ENCODE measurements around the gene ST6GALNAC3.
"Not testable (repeated sequence)": the region's sequence is repeated elsewhere in the genome, so short reads cannot be mapped to it uniquely, and the experiment has no call there.

The ST6GALNAC3 gene

DNA sequence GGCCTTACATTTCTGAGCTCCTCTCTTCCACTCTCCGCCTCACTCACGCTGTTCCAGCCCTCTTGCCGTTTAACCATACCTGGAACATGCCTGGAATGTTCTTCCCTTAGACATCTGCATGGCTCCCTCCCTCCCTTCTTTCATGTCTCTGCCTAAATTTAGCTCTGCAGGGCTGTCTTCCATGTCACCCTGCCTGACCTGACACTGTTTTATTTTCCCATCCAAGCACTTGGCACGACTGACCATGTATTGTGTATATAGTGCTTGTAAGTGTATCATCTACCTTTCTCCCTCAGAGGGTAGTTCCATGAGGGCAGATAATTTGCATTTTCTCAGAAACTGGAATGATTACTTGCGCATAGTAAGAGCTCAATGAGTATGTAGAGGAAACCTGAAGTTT is 47.3 kb downstream of the ST6GALNAC3 start:
- Histone ChIP-seq H3K36me3 (ENCODE audit: control insufficient read depth, insufficient read depth, low read length) (no peaks in the 10 kb centered on the region), H3K27me3 (ENCODE audit: control insufficient read depth, insufficient read depth, low read length, poor library complexity, severe bottlenecking) (no peaks in the 10 kb centered on the region), H3K4me1 (ENCODE audit: control insufficient read depth, insufficient read depth, low read length) (no peaks in the 10 kb centered on the region), H3K4me3 (ENCODE audit: insufficient read depth, low read depth, low read length) (no peak overlapping the region), H3K27ac (ENCODE audit: insufficient read depth, low read depth, low read length, poor library complexity, severe bottlenecking) (no peak overlapping the region), H3K9me3 (ENCODE audit: control insufficient read depth, low read length) (no peaks in the 10 kb centered on the region)
- WGBS, 2 experiments = 94 to 98% methylated on average over 4 to 5 of the region's 5 CpGs

DNA sequence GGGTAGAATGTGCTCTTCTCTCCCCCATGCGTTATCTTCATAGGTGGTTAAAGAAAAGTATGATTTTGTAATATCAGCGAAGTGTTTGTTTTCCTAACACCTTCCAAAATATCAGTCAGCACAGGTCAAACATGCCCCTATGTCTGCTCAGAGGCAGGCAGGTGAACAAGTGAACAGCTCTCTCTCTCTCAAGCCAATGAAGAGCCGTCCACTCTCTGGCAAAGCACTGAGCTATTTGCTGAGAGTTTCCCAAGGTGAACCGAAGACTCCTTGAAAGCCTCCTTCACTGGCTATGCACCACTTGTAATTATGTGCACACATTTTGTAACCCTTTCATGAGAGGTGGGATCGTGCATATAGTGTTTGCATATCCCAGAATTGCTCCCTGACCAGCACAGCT is 47.7 kb downstream of the ST6GALNAC3 start:
- no peaks in the 10 kb centered on the region for H3K4me1 ChIP-seq (ENCODE audit: control insufficient read depth, insufficient read depth, low read length)
- 98% methylated on average over 4 of the region's 5 CpGs for WGBS, 2 experiments

DNA sequence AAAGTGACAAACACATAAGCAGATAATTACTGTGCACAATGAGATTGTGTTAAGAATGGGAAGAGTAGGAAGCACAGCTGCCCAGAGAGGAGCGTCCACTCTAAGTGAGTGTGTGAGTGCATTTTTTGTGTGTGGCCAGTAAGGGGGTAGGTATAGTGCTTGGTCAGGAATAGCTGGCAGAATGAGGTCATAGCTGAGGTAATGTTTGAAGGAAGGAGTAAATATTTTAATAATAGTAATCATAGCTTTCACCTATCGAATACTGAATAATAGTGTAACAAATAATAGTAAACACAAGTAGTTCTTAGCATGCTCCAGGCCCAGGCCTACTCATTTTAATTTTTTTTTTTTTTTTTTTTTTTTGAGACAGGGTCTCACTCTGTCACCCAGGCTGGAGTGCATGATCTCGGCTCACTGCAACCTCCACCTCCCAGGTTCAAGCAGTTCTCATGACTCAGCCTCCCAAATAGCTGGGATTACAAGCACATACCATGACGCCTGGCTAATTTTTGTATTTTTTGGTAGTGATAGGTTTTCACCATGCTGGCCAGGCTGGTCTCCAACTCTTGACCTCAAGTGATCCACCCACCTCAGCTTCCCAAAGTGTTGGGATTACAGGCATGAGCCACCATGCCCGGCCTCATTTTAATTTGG is 49.0 kb downstream of the ST6GALNAC3 start:
- not testable (repeated sequence) for H3K27ac ChIP-seq (ENCODE audit: insufficient read depth, low read depth, low read length, poor library complexity, severe bottlenecking); H3K4me3 ChIP-seq (ENCODE audit: insufficient read depth, low read depth, low read length); H3K9me3 ChIP-seq (ENCODE audit: control insufficient read depth, low read length); H3K36me3 ChIP-seq (ENCODE audit: control insufficient read depth, insufficient read depth, low read length); H3K27me3 ChIP-seq (ENCODE audit: control insufficient read depth, insufficient read depth, low read length, poor library complexity, severe bottlenecking); H3K4me1 ChIP-seq (ENCODE audit: control insufficient read depth, insufficient read depth, low read length)
- WGBS, 2 experiments = 82 to 83% methylated on average over 4 to 5 of the region's 5 CpGs

More for the DNA sequence above, 47.7 kb downstream of the ST6GALNAC3 start:
- Histone ChIP-seq H3K9me3 (ENCODE audit: control insufficient read depth, low read length) (no peaks in the 10 kb centered on the region), H3K4me3 (ENCODE audit: insufficient read depth, low read depth, low read length) (no peak overlapping the region), H3K27me3 (ENCODE audit: control insufficient read depth, insufficient read depth, low read length, poor library complexity, severe bottlenecking) (no peaks in the 10 kb centered on the region), H3K27ac (ENCODE audit: insufficient read depth, low read depth, low read length, poor library complexity, severe bottlenecking) (no peak overlapping the region), H3K36me3 (ENCODE audit: control insufficient read depth, insufficient read depth, low read length) (no peaks in the 10 kb centered on the region)

DNA sequence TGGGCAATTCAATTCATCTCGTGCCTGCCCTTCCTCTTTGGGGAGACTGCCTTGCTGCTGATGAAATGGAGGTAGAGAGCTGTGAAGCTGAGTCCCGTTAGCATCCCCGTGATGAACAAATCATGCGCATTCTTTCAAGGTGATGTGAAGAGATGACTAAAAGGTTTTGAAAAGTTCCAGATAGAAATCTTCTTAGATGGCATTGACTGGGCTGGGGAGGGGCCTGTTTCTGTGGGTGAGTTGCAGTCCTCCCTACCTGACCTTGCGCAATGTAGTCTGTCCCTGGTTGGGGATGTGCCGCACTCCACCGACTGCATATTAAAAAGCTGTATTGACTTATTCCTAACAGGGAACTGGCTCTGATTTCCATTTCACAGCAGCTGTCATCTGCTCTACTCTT is 49.6 kb downstream of the ST6GALNAC3 start:
- WGBS, 2 experiments = 97 to 98% methylated on average over 7 of the region's 7 CpGs
- H3K27ac ChIP-seq (ENCODE audit: insufficient read depth, low read depth, low read length, poor library complexity, severe bottlenecking) = no peak overlapping the region
- no peak overlapping the region for H3K4me3 ChIP-seq (ENCODE audit: insufficient read depth, low read depth, low read length)

GRCh38 chr1:76125473-76126219 is 51.1 kb downstream of the ST6GALNAC3 start:
- Histone ChIP-seq H3K36me3 (ENCODE audit: control insufficient read depth, insufficient read depth, low read length) (no peaks in the 10 kb centered on the region), H3K4me3 (ENCODE audit: insufficient read depth, low read depth, low read length) (no peak overlapping the region), H3K27ac (ENCODE audit: insufficient read depth, low read depth, low read length, poor library complexity, severe bottlenecking) (no peak overlapping the region), H3K27me3 (ENCODE audit: control insufficient read depth, insufficient read depth, low read length, poor library complexity, severe bottlenecking) (no peaks in the 10 kb centered on the region), H3K9me3 (ENCODE audit: control insufficient read depth, low read length) (no peaks in the 10 kb centered on the region), H3K4me1 (ENCODE audit: control insufficient read depth, insufficient read depth, low read length) (no peaks in the 10 kb centered on the region)
- WGBS, 2 experiments = 94 to 98% methylated on average over 3 of the region's 3 CpGs

More for the DNA sequence above, 49.6 kb downstream of the ST6GALNAC3 start:
- Histone ChIP-seq H3K27me3 (ENCODE audit: control insufficient read depth, insufficient read depth, low read length, poor library complexity, severe bottlenecking) (no peaks in the 10 kb centered on the region), H3K9me3 (ENCODE audit: control insufficient read depth, low read length) (no peaks in the 10 kb centered on the region), H3K4me1 (ENCODE audit: control insufficient read depth, insufficient read depth, low read length) (no peaks in the 10 kb centered on the region), H3K36me3 (ENCODE audit: control insufficient read depth, insufficient read depth, low read length) (no peaks in the 10 kb centered on the region)

DNA sequence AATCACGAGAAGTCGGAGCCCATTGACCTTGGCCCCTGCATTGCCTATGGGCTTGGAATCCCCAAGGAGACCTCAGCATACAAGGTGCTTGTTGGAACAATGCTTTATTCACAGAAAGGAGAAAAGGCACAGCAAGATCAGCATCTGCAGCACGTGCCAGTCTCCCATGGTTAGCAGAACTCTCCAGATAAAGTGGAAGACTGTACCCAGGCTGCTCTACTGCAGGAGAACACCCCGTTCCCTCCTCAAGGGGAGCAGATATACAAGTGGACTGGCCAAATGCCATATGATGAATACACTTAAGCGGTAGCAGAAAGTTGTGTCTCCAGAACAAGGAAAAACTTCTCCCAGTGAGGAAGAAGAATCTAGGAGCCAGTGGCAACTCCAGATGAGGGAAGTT is 53.5 kb downstream of the ST6GALNAC3 start:
- no peaks in the 10 kb centered on the region for H3K9me3 ChIP-seq (ENCODE audit: control insufficient read depth, low read length)
- H3K27me3 ChIP-seq (ENCODE audit: control insufficient read depth, insufficient read depth, low read length, poor library complexity, severe bottlenecking) = no peaks in the 10 kb centered on the region
- no peaks in the 10 kb centered on the region for H3K4me1 ChIP-seq (ENCODE audit: control insufficient read depth, insufficient read depth, low read length)
- no peak overlapping the region for H3K27ac ChIP-seq (ENCODE audit: insufficient read depth, low read depth, low read length, poor library complexity, severe bottlenecking)
- 93 to 95% methylated on average over 5 of the region's 5 CpGs for WGBS, 2 experiments
- no peaks in the 10 kb centered on the region for H3K36me3 ChIP-seq (ENCODE audit: control insufficient read depth, insufficient read depth, low read length)
- H3K4me3 ChIP-seq (ENCODE audit: insufficient read depth, low read depth, low read length) = no peak overlapping the region

DNA sequence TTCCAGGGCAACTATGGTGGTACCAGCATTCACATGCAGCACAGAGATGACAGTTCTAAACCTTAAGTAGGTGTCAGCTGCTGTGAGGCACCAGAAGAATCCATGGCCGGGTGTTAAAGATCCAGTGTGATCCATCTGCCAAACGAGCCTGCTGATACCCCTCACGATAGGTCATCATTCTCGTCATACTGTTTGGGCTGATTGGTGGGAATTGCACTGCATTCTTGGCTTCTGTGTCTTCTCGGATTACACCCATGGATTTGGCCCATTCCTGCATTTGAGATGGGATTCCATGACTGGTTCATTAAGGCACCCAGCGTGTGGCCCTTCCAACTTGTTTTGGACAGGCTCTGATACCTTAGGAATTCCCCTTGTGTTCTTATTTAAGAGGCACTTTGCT is 55.2 kb downstream of the ST6GALNAC3 start:
- H3K27me3 ChIP-seq (ENCODE audit: control insufficient read depth, insufficient read depth, low read length, poor library complexity, severe bottlenecking) = no peaks in the 10 kb centered on the region
- no peaks in the 10 kb centered on the region for H3K36me3 ChIP-seq (ENCODE audit: control insufficient read depth, insufficient read depth, low read length)
- H3K9me3 ChIP-seq (ENCODE audit: control insufficient read depth, low read length) = no peaks in the 10 kb centered on the region
- no peak overlapping the region for H3K27ac ChIP-seq (ENCODE audit: insufficient read depth, low read depth, low read length, poor library complexity, severe bottlenecking)
- no peaks in the 10 kb centered on the region for H3K4me1 ChIP-seq (ENCODE audit: control insufficient read depth, insufficient read depth, low read length)
- H3K4me3 ChIP-seq (ENCODE audit: insufficient read depth, low read depth, low read length) = no peak overlapping the region
- 87 to 89% methylated on average over 6 of the region's 6 CpGs for WGBS, 2 experiments

- H3K9me3 ChIP-seq (ENCODE audit: control insufficient read depth, low read length) = no peaks in the 10 kb centered on the region
- no peaks in the 10 kb centered on the region for H3K36me3 ChIP-seq (ENCODE audit: control insufficient read depth, insufficient read depth, low read length)
- H3K27ac ChIP-seq (ENCODE audit: insufficient read depth, low read depth, low read length, poor library complexity, severe bottlenecking) = no peak overlapping the region
- H3K4me3 ChIP-seq (ENCODE audit: insufficient read depth, low read depth, low read length) = no peak overlapping the region
- H3K4me1 ChIP-seq (ENCODE audit: control insufficient read depth, insufficient read depth, low read length) = no peaks in the 10 kb centered on the region
- whole genome bisulfite sequencing, 2 experiments = 95 to 99% methylated on average over 4 of the region's 4 CpGs
- H3K27me3 ChIP-seq (ENCODE audit: control insufficient read depth, insufficient read depth, low read length, poor library complexity, severe bottlenecking) = no peaks in the 10 kb centered on the region
Measured at GRCh38 chr1:76130992-76131391, 56.4 kb downstream of the ST6GALNAC3 start.

GRCh38 chr1:76133977-76134376 is 59.4 kb downstream of the ST6GALNAC3 start:
- WGBS, 2 experiments = 94 to 98% methylated on average over 2 of the region's 2 CpGs
- H3K27me3 ChIP-seq (ENCODE audit: control insufficient read depth, insufficient read depth, low read length, poor library complexity, severe bottlenecking) = no peaks in the 10 kb centered on the region
- H3K9me3 ChIP-seq (ENCODE audit: control insufficient read depth, low read length) = no peaks in the 10 kb centered on the region
- no peak overlapping the region for H3K27ac ChIP-seq (ENCODE audit: insufficient read depth, low read depth, low read length, poor library complexity, severe bottlenecking)
- no peaks in the 10 kb centered on the region for H3K36me3 ChIP-seq (ENCODE audit: control insufficient read depth, insufficient read depth, low read length)
- no peak overlapping the region for H3K4me3 ChIP-seq (ENCODE audit: insufficient read depth, low read depth, low read length)
- no peaks in the 10 kb centered on the region for H3K4me1 ChIP-seq (ENCODE audit: control insufficient read depth, insufficient read depth, low read length)

- Histone ChIP-seq H3K27ac (ENCODE audit: insufficient read depth, low read depth, low read length, poor library complexity, severe bottlenecking) (no peak overlapping the region), H3K9me3 (ENCODE audit: control insufficient read depth, low read length) (no peaks in the 10 kb centered on the region), H3K4me3 (ENCODE audit: insufficient read depth, low read depth, low read length) (no peak overlapping the region), H3K27me3 (ENCODE audit: control insufficient read depth, insufficient read depth, low read length, poor library complexity, severe bottlenecking) (no peaks in the 10 kb centered on the region), H3K36me3 (ENCODE audit: control insufficient read depth, insufficient read depth, low read length) (no peaks in the 10 kb centered on the region), H3K4me1 (ENCODE audit: control insufficient read depth, insufficient read depth, low read length) (no peaks in the 10 kb centered on the region)
- 92 to 95% methylated on average over 2 to 3 of the region's 3 CpGs for WGBS, 2 experiments
Measured at GRCh38 chr1:76135835-76136234, 61.3 kb downstream of the ST6GALNAC3 start.

All from ectodermal cell (in vitro differentiated cells).